Osteocyte (in vitro differentiated cells): ENCODE data around the gene KATNBL1. TPM values are rescaled to one million over a fixed set of nuclear protein-coding genes. Genes with fewer than 3 reads are reported as not detected.

Experiments used
- DNase-seq: peaks from one replicate; pipeline ENCODE4 v3.0.0; 2021; ENCODE audit warnings: mixed read lengths; ENCODE audit not compliant: unreplicated experiment; ENCODE audit errors: extremely low spot score
- H3K27ac Mint-ChIP-seq: one replicate; pipeline ENCODE4 v1.8.0; 2021; ENCODE audit warnings: mild to moderate bottlenecking, mixed read lengths; ENCODE audit not compliant: unreplicated experiment
- H3K27me3 Mint-ChIP-seq: one replicate; pipeline ENCODE4 v1.8.0; 2021; ENCODE audit warnings: mixed read lengths; ENCODE audit not compliant: unreplicated experiment
- H3K36me3 Mint-ChIP-seq: one replicate; pipeline ENCODE4 v1.8.0; 2021; ENCODE audit warnings: mixed read lengths; ENCODE audit not compliant: unreplicated experiment
- H3K4me1 Mint-ChIP-seq: one replicate; pipeline ENCODE4 v1.8.0; 2021; ENCODE audit warnings: mixed read lengths; ENCODE audit not compliant: unreplicated experiment
- H3K4me3 Mint-ChIP-seq: one replicate; pipeline ENCODE4 v1.8.0; 2021; ENCODE audit warnings: mild to moderate bottlenecking, moderate library complexity, mixed read lengths; ENCODE audit not compliant: unreplicated experiment
- H3K9me3 Mint-ChIP-seq: one replicate; pipeline ENCODE4 v1.8.0; 2021; ENCODE audit warnings: mixed read lengths; ENCODE audit not compliant: unreplicated experiment
- CTCF ChIP-seq: fragments of 200-600 bp; sonication (generic); IDR thresholded peaks from 2 replicates; pipeline ENCODE4 v1.5.0; 2021; ENCODE audit warnings: antibody characterized with exemption, mild to moderate bottlenecking, moderate library complexity
- total RNA-seq: library from RNA; stranded (reverse); gene quantifications from 2 replicates; pipeline ENCODE4 v1.2.1, GENCODE V29; 2021

Gene KATNBL1
- total RNA-seq, 1 donor from 2014 or later = 39.1 TPM

- TF ChIP-seq CTCF = no peak
- H3K9me3 Mint-ChIP-seq = peaks cover 13% of the 10 kb centered on the region
- no peak for DNase-seq
- H3K36me3 Mint-ChIP-seq = peaks cover 57% of the 10 kb centered on the region
- H3K4me3 Mint-ChIP-seq = no peak overlapping the region
- no peak overlapping the region for H3K27ac Mint-ChIP-seq
- no peaks in the 10 kb centered on the region for H3K4me1 Mint-ChIP-seq
- no peaks in the 10 kb centered on the region for H3K27me3 Mint-ChIP-seq
Measured at GRCh38 chr15:34161329-34161963, 48.5 kb downstream of the KATNBL1 start.

GRCh38 chr15:34160735-34161134 is 49.2 kb downstream of the KATNBL1 start:
- TF ChIP-seq CTCF = no peak
- Mint-ChIP-seq H3K27ac (no peak overlapping the region), H3K4me1 (no peaks in the 10 kb centered on the region), H3K27me3 (no peaks in the 10 kb centered on the region), H3K36me3 (peaks cover 63% of the 10 kb centered on the region), H3K4me3 (no peak overlapping the region), H3K9me3 (peaks cover 18% of the 10 kb centered on the region)
- DNase-seq = no peak

- Mint-ChIP-seq H3K4me1 (no peaks in the 10 kb centered on the region), H3K36me3 (peaks cover 81% of the 10 kb centered on the region), H3K27ac (no peak overlapping the region), H3K9me3 (peaks cover 28% of the 10 kb centered on the region), H3K4me3 (no peak overlapping the region), H3K27me3 (no peaks in the 10 kb centered on the region)
- no peak for TF ChIP-seq CTCF
- no peak for DNase-seq
Measured at GRCh38 chr15:34158355-34158754, 51.5 kb downstream of the KATNBL1 start.

- Mint-ChIP-seq H3K9me3 (peaks cover 28% of the 10 kb centered on the region), H3K4me3 (no peak overlapping the region)
Measured at GRCh38 chr15:34155859-34156258, 54.0 kb downstream of the KATNBL1 start.

More at GRCh38 chr15:34155859-34156258, 54.0 kb downstream of the KATNBL1 start:
- H3K27ac Mint-ChIP-seq = no peak overlapping the region
- no peak for TF ChIP-seq CTCF
- H3K36me3 Mint-ChIP-seq = peaks cover 68% of the 10 kb centered on the region
- DNase-seq = no peak
- no peaks in the 10 kb centered on the region for H3K27me3 Mint-ChIP-seq
- H3K4me1 Mint-ChIP-seq = no peaks in the 10 kb centered on the region
